Thyroid gland (tissue), 4 donors: Measurements from ENCODE around the gene ANKRD34B. TPM values are rescaled to one million over a fixed set of nuclear protein-coding genes. Genes with fewer than 3 reads are reported as not detected.

ENCODE experiments used
- DNase-seq, 2 donors: peaks; one replicate each; pipeline ENCODE4 v3.0.0-alpha.2; 2019
- H3K27ac ChIP-seq, 3 donors: fragments of 200-600 bp; sonication (generic); 1 replicate in 2 of 3; 2 replicates in 1 of 3; pipeline ENCODE4 v1.5.1; 2016 to 2019; ENCODE audit warnings: mild to moderate bottlenecking in 1 of 3, moderate library complexity in 1 of 3
- H3K27me3 ChIP-seq: fragments of 200-600 bp; sonication (generic); one replicate; pipeline ENCODE4 v1.5.1; 2019
- H3K36me3 ChIP-seq, 2 donors: fragments of 200-600 bp; sonication (generic); one replicate each; pipeline ENCODE4 v1.5.1; 2016 to 2019
- H3K4me1 ChIP-seq, 2 donors: fragments of 200-600 bp; sonication (generic); one replicate each; pipeline ENCODE4 v1.5.1; 2017 to 2019
- H3K4me3 ChIP-seq, 3 donors: fragments of 200-600 bp; sonication (generic); replicated peaks in 1 of 3; 1 replicate in 2 of 3; 2 replicates in 1 of 3; pipeline ENCODE4 v1.5.1; 2016; ENCODE audit warnings: mild to moderate bottlenecking in 1 of 3
- H3K9me3 ChIP-seq: fragments of 200-600 bp; sonication (generic); one replicate; pipeline ENCODE4 v1.5.1; 2017
- POLR2A ChIP-seq, 2 donors: fragments of 450-650 bp; IDR thresholded peaks; one replicate each; pipeline ENCODE4 v1.6.1; 2017; ENCODE audit warnings: antibody characterized with exemption in 2 of 2, mild to moderate bottlenecking in 2 of 2, moderate library complexity in 1 of 2
- WGBS, 2 donors: methylation state at CpG; one replicate each; pipeline ENCODE4 v1.1.5; 2017; 5-methylcytosine and 5-hydroxymethylcytosine counted together
- intact Hi-C: fragments of 100-400 bp; cut with DNase I; formaldehyde crosslinking; loops from one replicate; pipeline ENCODE4 v1.15.1; 2023
- total RNA-seq, 4 donors: library from RNA; depleted of rRNA; stranded (reverse); fragments of >200 nt; gene quantifications; one replicate each; pipeline ENCODE4 v1.2.3, GENCODE V29; 2016
- TF ChIP-seq, protein P1 (sequence below), 6 experiments: fragments of 200-600 bp in 3 of 6; fragments of 450-650 bp in 3 of 6; sonication (generic) in 3 of 6; IDR thresholded peaks; one replicate each; pipeline ENCODE4 v1.5.1; 2016 to 2019; ENCODE audit warnings: antibody characterized with exemption in 6 of 6, mild to moderate bottlenecking in 2 of 6, inconsistent platforms in 1 of 6, moderate library complexity in 1 of 6

Gene ANKRD34B
- total RNA-seq, 4 donors from 2014 or later = not detected

GRCh38 chr5:80594810-80595209, 24.7 kb upstream of the ANKRD34B start:
- no peaks in the 10 kb centered on the region for H3K9me3 ChIP-seq
- WGBS, 2 donors = 78 to 90% methylated on average over 2 of the region's 2 CpGs

DNA sequence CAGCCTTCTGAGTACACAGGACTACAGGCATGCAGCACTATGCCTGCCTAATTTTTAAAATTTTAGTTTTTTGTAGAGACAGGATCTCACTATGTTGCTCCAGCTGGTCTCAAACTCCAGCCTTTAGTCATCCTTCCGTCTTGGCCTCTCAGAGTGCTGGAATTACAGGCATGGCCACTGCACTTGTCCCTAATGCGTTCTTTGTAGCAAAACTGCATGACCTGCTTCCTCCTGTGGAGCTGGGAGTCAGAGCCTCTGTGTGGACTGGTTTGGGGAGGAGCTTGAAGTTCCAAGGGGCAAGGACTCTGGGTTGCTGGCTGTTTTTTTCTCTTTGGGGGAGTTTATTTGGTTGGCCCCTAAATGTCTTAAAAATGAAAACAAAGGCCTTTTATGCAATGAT, 22.7 kb upstream of the ANKRD34B start:
- intact Hi-C loops = no loop called here
- no peaks in the 10 kb centered on the region for H3K9me3 ChIP-seq
- peaks cover 24 to 25% of the 10 kb centered on the region in 2 donors for H3K4me1 ChIP-seq
- 86 to 87% methylated on average over 2 of the region's 2 CpGs for WGBS, 2 donors
- no peak overlapping the region for H3K27ac ChIP-seq
- TF ChIP-seq, protein P1, sequence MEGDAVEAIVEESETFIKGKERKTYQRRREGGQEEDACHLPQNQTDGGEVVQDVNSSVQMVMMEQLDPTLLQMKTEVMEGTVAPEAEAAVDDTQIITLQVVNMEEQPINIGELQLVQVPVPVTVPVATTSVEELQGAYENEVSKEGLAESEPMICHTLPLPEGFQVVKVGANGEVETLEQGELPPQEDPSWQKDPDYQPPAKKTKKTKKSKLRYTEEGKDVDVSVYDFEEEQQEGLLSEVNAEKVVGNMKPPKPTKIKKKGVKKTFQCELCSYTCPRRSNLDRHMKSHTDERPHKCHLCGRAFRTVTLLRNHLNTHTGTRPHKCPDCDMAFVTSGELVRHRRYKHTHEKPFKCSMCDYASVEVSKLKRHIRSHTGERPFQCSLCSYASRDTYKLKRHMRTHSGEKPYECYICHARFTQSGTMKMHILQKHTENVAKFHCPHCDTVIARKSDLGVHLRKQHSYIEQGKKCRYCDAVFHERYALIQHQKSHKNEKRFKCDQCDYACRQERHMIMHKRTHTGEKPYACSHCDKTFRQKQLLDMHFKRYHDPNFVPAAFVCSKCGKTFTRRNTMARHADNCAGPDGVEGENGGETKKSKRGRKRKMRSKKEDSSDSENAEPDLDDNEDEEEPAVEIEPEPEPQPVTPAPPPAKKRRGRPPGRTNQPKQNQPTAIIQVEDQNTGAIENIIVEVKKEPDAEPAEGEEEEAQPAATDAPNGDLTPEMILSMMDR (IDR thresholded peaks at IDR 0.05) = no peak
- TF ChIP-seq POLR2A (IDR thresholded peaks at IDR 0.05) = no peak
- H3K36me3 ChIP-seq = no peaks in the 10 kb centered on the region
- no peak overlapping the region for H3K4me3 ChIP-seq
- no peak for DNase-seq
- no peaks in the 10 kb centered on the region for H3K27me3 ChIP-seq

More at GRCh38 chr5:80594810-80595209, 24.7 kb upstream of the ANKRD34B start:
- Histone ChIP-seq H3K36me3 (no peaks in the 10 kb centered on the region), H3K27ac (no peak overlapping the region), H3K4me3 (no peak overlapping the region), H3K4me1 (peaks cover 24 to 25% of the 10 kb centered on the region in 2 donors), H3K27me3 (no peaks in the 10 kb centered on the region)
- TF ChIP-seq, protein P1 (IDR thresholded peaks at IDR 0.05) = no peak
- TF ChIP-seq POLR2A (IDR thresholded peaks at IDR 0.05) = no peak
- intact Hi-C loops = no loop called here
- DNase-seq = no peak

DNA sequence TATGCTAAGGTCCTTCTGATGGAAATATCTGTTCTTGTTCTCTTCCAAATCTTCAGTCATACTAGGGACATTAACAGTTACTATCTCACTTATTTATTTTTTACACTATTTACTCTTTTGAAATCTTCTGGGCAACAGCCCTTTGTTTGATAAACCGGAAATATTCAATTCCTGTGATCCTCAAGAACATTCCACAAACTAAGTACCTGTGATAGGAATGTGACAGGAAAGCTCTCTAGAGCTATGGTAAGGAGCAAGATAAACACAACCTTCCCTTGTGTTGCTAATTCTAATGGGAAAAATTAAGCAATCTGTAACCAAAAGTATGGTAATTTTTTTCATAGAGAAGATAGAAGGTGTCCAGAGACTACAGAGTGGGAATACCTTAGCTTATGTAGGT, 22.0 kb upstream of the ANKRD34B start:
- Histone ChIP-seq H3K9me3 (no peaks in the 10 kb centered on the region), H3K36me3 (no peaks in the 10 kb centered on the region), H3K4me3 (no peak overlapping the region), H3K27ac (no peak overlapping the region), H3K27me3 (no peaks in the 10 kb centered on the region), H3K4me1 (peaks cover 24 to 25% of the 10 kb centered on the region in 2 donors)
- WGBS, 2 donors = 25 to 31% methylated on average over 1 of the region's 1 CpG
- TF ChIP-seq, protein P1 (IDR thresholded peaks at IDR 0.05) = no peak
- no peak for TF ChIP-seq POLR2A (IDR thresholded peaks at IDR 0.05)
- intact Hi-C loops = no loop called here
- no peak for DNase-seq

- 46 to 48% methylated on average over 3 of the region's 3 CpGs for WGBS, 2 donors
- no peak for TF ChIP-seq POLR2A (IDR thresholded peaks at IDR 0.05)
- TF ChIP-seq, protein P1 (IDR thresholded peaks at IDR 0.05) = no peak
Measured at GRCh38 chr5:80591352-80591751, 21.3 kb upstream of the ANKRD34B start.

GRCh38 chr5:80590766-80591165, 20.7 kb upstream of the ANKRD34B start:
- H3K4me3 ChIP-seq = no peak overlapping the region
- WGBS, 2 donors = 64 to 73% methylated on average over 5 of the region's 5 CpGs
- DNase-seq = no peak
- H3K9me3 ChIP-seq = no peaks in the 10 kb centered on the region
- no peaks in the 10 kb centered on the region for H3K36me3 ChIP-seq
- H3K27ac ChIP-seq = no peak overlapping the region
- H3K27me3 ChIP-seq = no peaks in the 10 kb centered on the region
- peaks cover 24 to 25% of the 10 kb centered on the region in 2 donors for H3K4me1 ChIP-seq
- intact Hi-C loops = no loop called here
- TF ChIP-seq, protein P1 (IDR thresholded peaks at IDR 0.05) = no peak
- no peak for TF ChIP-seq POLR2A (IDR thresholded peaks at IDR 0.05)

More at GRCh38 chr5:80591352-80591751, 21.3 kb upstream of the ANKRD34B start:
- H3K27ac ChIP-seq = peak overlapping the region in 2 of 3 donors; percentile 36 to 46
- no peaks in the 10 kb centered on the region for H3K9me3 ChIP-seq
- no peak overlapping the region for H3K4me3 ChIP-seq
- intact Hi-C loops = no loop called here
- no peaks in the 10 kb centered on the region for H3K27me3 ChIP-seq
- DNase-seq = peak; percentile 51 to 63
- H3K4me1 ChIP-seq = peaks cover 24 to 25% of the 10 kb centered on the region in 2 donors
- no peaks in the 10 kb centered on the region for H3K36me3 ChIP-seq
